WTC11 (cell line): ENCODE results near the gene TMEM154. TPM values are rescaled to one million over a fixed set of nuclear protein-coding genes. Genes with fewer than 3 reads are reported as not detected.

ENCODE experiments used
- ATAC-seq: fragments of 200-7000 bp; cut with Tn5 transposase; 2 replicates; pipeline ENCODE4 v1.10.0; 2021; ENCODE audit warnings: mild to moderate bottlenecking, moderate library complexity
- CTCF ChIA-PET: fragments of 300-600 bp; sonication (Branson Sonifier 250); formaldehyde crosslinking; loops from one replicate; lab custom pipeline; 2021; ENCODE audit warnings: antibody characterized with exemption; lab: Charles Lee
- POLR2A ChIA-PET: fragments of 350-600 bp; sonication (Branson Sonifier 250); formaldehyde crosslinking; loops from one replicate; lab custom pipeline; 2021; ENCODE audit warnings: antibody characterized with exemption; lab: Charles Lee
- DNase-seq: peaks from one replicate; pipeline ENCODE4 v3.0.0; 2021; ENCODE audit warnings: low spot score
- H3K27ac Mint-ChIP-seq: 2 replicates; pipeline ENCODE4 v1.8.0; 2021; ENCODE audit warnings: mixed read lengths
- H3K27me3 Mint-ChIP-seq: 2 replicates; pipeline ENCODE4 v1.8.0; 2021; ENCODE audit warnings: low read depth, mild to moderate bottlenecking, moderate library complexity, mixed read lengths
- H3K36me3 Mint-ChIP-seq: 2 replicates; pipeline ENCODE4 v1.8.0; 2021; ENCODE audit warnings: mixed read lengths
- H3K4me1 Mint-ChIP-seq: 2 replicates; pipeline ENCODE4 v1.8.0; 2022; ENCODE audit warnings: mixed read lengths
- H3K4me3 Mint-ChIP-seq: 2 replicates; pipeline ENCODE4 v1.8.0; 2021; ENCODE audit warnings: mild to moderate bottlenecking, moderate library complexity, mixed read lengths
- H3K9me3 Mint-ChIP-seq: 2 replicates; pipeline ENCODE4 v1.8.0; 2021; ENCODE audit warnings: mixed read lengths
- ATF1 ChIP-seq: sonication (generic); formaldehyde crosslinking; IDR thresholded peaks from 2 replicates; pipeline ENCODE4 v1.8.1; 2023; ENCODE audit warnings: mild to moderate bottlenecking, moderate library complexity, missing genetic modification reagents
- ATF2 ChIP-seq: sonication (generic); formaldehyde crosslinking; IDR thresholded peaks from 2 replicates; pipeline ENCODE4 v1.8.1; 2022; ENCODE audit warnings: low read depth, missing genetic modification reagents, borderline replicate concordance
- CREB1 ChIP-seq: sonication (generic); formaldehyde crosslinking; IDR thresholded peaks from 2 replicates; pipeline ENCODE4 v1.8.0; 2023; ENCODE audit warnings: mild to moderate bottlenecking, missing genetic modification reagents
- ELF4 ChIP-seq: sonication (generic); formaldehyde crosslinking; IDR thresholded peaks from 2 replicates; pipeline ENCODE4 v1.8.1; 2022; ENCODE audit warnings: low read depth, mild to moderate bottlenecking, moderate library complexity, missing genetic modification reagents
- EMX1 ChIP-seq: fragments of 250-450 bp; sonication (Bioruptor Pico); IDR thresholded peaks from 2 replicates; pipeline ENCODE4 v1.8.0; 2021; ENCODE audit warnings: mild to moderate bottlenecking
- FOXJ3 ChIP-seq: sonication (generic); formaldehyde crosslinking; IDR thresholded peaks from 2 replicates; pipeline ENCODE4 v1.9.0; 2021; ENCODE audit warnings: missing genetic modification reagents, mild to moderate bottlenecking, borderline replicate concordance
- FOXK1 ChIP-seq: sonication (generic); formaldehyde crosslinking; IDR thresholded peaks from 2 replicates; pipeline ENCODE4 v1.8.0; 2022; ENCODE audit warnings: mild to moderate bottlenecking, moderate library complexity, missing genetic modification reagents
- FOXP1 ChIP-seq: sonication (generic); formaldehyde crosslinking; IDR thresholded peaks from 2 replicates; pipeline ENCODE4 v1.8.0; 2022; ENCODE audit warnings: missing genetic modification reagents, mild to moderate bottlenecking, moderate library complexity, borderline replicate concordance
- JAZF1 ChIP-seq: fragments of 250-450 bp; sonication (Bioruptor Pico); IDR thresholded peaks from 2 replicates; pipeline ENCODE4 v1.9.0; 2021; ENCODE audit warnings: moderate library complexity, mild to moderate bottlenecking, inconsistent platforms
- MAX ChIP-seq: sonication (generic); formaldehyde crosslinking; IDR thresholded peaks from 2 replicates; pipeline ENCODE4 v1.8.0; 2022; ENCODE audit warnings: mild to moderate bottlenecking, missing genetic modification reagents
- NFATC4 ChIP-seq: fragments of 250-450 bp; sonication (Bioruptor Pico); IDR thresholded peaks from 2 replicates; pipeline ENCODE4 v1.9.0; 2021; ENCODE audit warnings: mild to moderate bottlenecking
- NFE2L1 ChIP-seq: sonication (generic); formaldehyde crosslinking; IDR thresholded peaks from 2 replicates; pipeline ENCODE4 v1.8.1; 2023; ENCODE audit warnings: missing genetic modification reagents
- NR2C2 ChIP-seq: sonication (generic); formaldehyde crosslinking; IDR thresholded peaks from 2 replicates; pipeline ENCODE4 v1.8.0; 2022; ENCODE audit warnings: mild to moderate bottlenecking, missing genetic modification reagents
- OVOL2 ChIP-seq: fragments of 250-450 bp; sonication (Bioruptor Pico); IDR thresholded peaks from 2 replicates; pipeline ENCODE4 v1.9.0; 2021; ENCODE audit warnings: mild to moderate bottlenecking, borderline replicate concordance
- PRDM15 ChIP-seq: sonication (generic); formaldehyde crosslinking; IDR thresholded peaks from 2 replicates; pipeline ENCODE4 v1.8.0; 2022; ENCODE audit warnings: missing genetic modification reagents
- PRRX2 ChIP-seq: fragments of 250-450 bp; sonication (Bioruptor Pico); IDR thresholded peaks from 2 replicates; pipeline ENCODE4 v1.8.0; 2021; ENCODE audit warnings: mild to moderate bottlenecking
- SOX15 ChIP-seq: fragments of 250-450 bp; sonication (Bioruptor Pico); IDR thresholded peaks from 2 replicates; pipeline ENCODE4 v1.9.0; 2021; ENCODE audit warnings: mild to moderate bottlenecking
- TCF7 ChIP-seq: sonication (generic); formaldehyde crosslinking; IDR thresholded peaks from 2 replicates; pipeline ENCODE4 v1.8.0; 2022; ENCODE audit warnings: mild to moderate bottlenecking, low read depth, missing genetic modification reagents, moderate library complexity
- ZNF138 ChIP-seq: sonication (generic); formaldehyde crosslinking; conservative IDR thresholded peaks from 2 replicates; pipeline ENCODE4 v1.8.1; 2022; ENCODE audit warnings: mild to moderate bottlenecking, moderate library complexity, missing genetic modification reagents
- ZNF232 ChIP-seq: sonication (generic); formaldehyde crosslinking; IDR thresholded peaks from 2 replicates; pipeline ENCODE4 v1.8.0; 2022; ENCODE audit warnings: mild to moderate bottlenecking, missing genetic modification reagents
- total RNA-seq: library from RNA; stranded (reverse); gene quantifications from 3 replicates; pipeline ENCODE4 v1.2.3, GENCODE V29; 2021
- TF ChIP-seq, protein P1 (sequence below): fragments of 200-600 bp; IDR thresholded peaks from 2 replicates; pipeline ENCODE4 v1.8.0; 2022; ENCODE audit warnings: antibody characterized with exemption
- TF ChIP-seq, protein P2 (sequence below): sonication (generic); formaldehyde crosslinking; conservative IDR thresholded peaks from 2 replicates; pipeline ENCODE4 v1.8.1; 2022; ENCODE audit warnings: mild to moderate bottlenecking, missing genetic modification reagents
- TF ChIP-seq, protein P3 (sequence below): fragments of 250-450 bp; sonication (Bioruptor Pico); conservative IDR thresholded peaks from 2 replicates; pipeline ENCODE4 v1.9.0; 2021; ENCODE audit warnings: mild to moderate bottlenecking

Gene TMEM154
- total RNA-seq, 1 experiment from 2014 or later: 2.1 TPM

- no peaks in the 10 kb centered on the region for H3K36me3 Mint-ChIP-seq
- ATAC-seq (no peak), DNase-seq (no peak)
- ChIA-PET POLR2A (no interaction called here), CTCF (interaction anchor here (1.5 kb wide), 1 partner anchor 17 kb away, joined by 4 read pairs; no protein-coding TSS in a partner anchor)
- H3K9me3 Mint-ChIP-seq: peaks cover 12% of the 10 kb centered on the region
- H3K4me3 Mint-ChIP-seq: no peak overlapping the region
- peaks cover 19% of the 10 kb centered on the region for H3K4me1 Mint-ChIP-seq
- H3K27me3 Mint-ChIP-seq: peaks cover 8% of the 10 kb centered on the region
- no peak overlapping the region for H3K27ac Mint-ChIP-seq
- TF ChIP-seq NR2C2 (CRISPR knock-in tag) (no peak), TCF7 (CRISPR knock-in tag) (no peak), ELF4 (no peak), NFATC4 (CRISPR knock-in tag) (no peak), ZNF138 (CRISPR knock-in tag) (no peak), PRRX2 (no peak), FOXP1 (CRISPR knock-in tag) (no peak), OVOL2 (CRISPR knock-in tag) (no peak), FOXK1 (CRISPR knock-in tag) (no peak), JAZF1 (CRISPR knock-in tag) (no peak), ZNF232 (CRISPR knock-in tag) (no peak), EMX1 (CRISPR knock-in tag) (no peak), NFE2L1 (CRISPR knock-in tag) (no peak), SOX15 (CRISPR knock-in tag) (no peak), PRDM15 (no peak)
- TF ChIP-seq, protein P1, sequence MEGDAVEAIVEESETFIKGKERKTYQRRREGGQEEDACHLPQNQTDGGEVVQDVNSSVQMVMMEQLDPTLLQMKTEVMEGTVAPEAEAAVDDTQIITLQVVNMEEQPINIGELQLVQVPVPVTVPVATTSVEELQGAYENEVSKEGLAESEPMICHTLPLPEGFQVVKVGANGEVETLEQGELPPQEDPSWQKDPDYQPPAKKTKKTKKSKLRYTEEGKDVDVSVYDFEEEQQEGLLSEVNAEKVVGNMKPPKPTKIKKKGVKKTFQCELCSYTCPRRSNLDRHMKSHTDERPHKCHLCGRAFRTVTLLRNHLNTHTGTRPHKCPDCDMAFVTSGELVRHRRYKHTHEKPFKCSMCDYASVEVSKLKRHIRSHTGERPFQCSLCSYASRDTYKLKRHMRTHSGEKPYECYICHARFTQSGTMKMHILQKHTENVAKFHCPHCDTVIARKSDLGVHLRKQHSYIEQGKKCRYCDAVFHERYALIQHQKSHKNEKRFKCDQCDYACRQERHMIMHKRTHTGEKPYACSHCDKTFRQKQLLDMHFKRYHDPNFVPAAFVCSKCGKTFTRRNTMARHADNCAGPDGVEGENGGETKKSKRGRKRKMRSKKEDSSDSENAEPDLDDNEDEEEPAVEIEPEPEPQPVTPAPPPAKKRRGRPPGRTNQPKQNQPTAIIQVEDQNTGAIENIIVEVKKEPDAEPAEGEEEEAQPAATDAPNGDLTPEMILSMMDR: no peak
Measured at GRCh38 chr4:152723236-152723635, 43.4 kb upstream of the TMEM154 start.

- peaks cover 24% of the 10 kb centered on the region for H3K4me1 Mint-ChIP-seq
- 0 out of 2 replicates have a peak overlapping the region, but pooled peaks have one; percentile 35 for H3K27ac Mint-ChIP-seq
- POLR2A ChIA-PET: no interaction called here
- no peaks in the 10 kb centered on the region for H3K27me3 Mint-ChIP-seq
- peak; percentile 39 for ATAC-seq
- DNase-seq: no peak
- no peak overlapping the region for H3K4me3 Mint-ChIP-seq
- CTCF ChIA-PET: interaction anchor here (0.5 to 1.4 kb wide), 2 partner anchors 14 to 166 kb away, joined by 3 to 14 read pairs; no protein-coding TSS in a partner anchor
- peaks cover 22% of the 10 kb centered on the region for H3K9me3 Mint-ChIP-seq
- H3K36me3 Mint-ChIP-seq: peaks cover 10% of the 10 kb centered on the region
- TF ChIP-seq, protein P1: no peak
- TF ChIP-seq ATF1 (CRISPR knock-in tag): no peak
- no peak for TF ChIP-seq CREB1 (CRISPR knock-in tag)
- TF ChIP-seq MAX (CRISPR knock-in tag): no peak
- no peak for TF ChIP-seq ATF2
- no peak for TF ChIP-seq NFE2L1 (CRISPR knock-in tag)
- TF ChIP-seq, protein P2, sequence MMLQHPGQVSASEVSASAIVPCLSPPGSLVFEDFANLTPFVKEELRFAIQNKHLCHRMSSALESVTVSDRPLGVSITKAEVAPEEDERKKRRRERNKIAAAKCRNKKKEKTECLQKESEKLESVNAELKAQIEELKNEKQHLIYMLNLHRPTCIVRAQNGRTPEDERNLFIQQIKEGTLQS (CRISPR knock-in tag): no peak
- TF ChIP-seq, protein P3, sequence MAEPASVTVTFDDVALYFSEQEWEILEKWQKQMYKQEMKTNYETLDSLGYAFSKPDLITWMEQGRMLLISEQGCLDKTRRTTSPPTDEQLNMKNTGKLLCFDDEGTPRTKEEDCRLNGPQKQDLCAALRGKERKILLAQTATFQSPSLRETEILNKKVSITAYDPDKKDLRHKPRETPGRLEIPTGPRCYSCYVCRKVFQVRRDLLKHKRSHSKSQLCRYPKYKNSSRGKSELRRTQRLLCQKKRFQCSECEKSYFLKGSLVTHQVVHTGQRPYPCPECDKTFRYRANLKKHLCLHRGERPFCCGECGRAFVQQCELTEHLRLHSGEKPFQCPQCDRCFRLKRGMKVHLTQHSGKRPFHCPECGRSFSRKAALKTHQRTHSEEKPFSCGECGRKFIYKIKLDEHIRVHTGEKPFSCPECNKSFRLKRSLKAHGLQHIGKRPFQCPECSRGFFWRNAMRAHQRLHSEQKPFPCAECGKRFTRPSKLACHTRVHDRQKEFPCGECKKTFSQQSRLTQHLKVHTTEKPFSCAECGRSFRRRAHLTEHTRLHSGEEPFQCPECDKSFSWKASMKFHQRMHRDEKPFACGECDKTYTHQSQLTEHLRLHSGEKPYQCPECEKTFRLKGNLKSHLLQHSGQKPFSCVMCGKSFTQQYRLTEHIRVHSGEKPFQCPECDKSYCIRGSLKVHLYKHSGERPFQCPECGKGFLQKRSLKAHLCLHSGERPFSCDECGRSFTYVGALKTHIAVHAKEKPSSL: no peak
- no peak for TF ChIP-seq FOXJ3 (CRISPR knock-in tag)
Measured at GRCh38 chr4:152719801-152720556, 40.2 kb upstream of the TMEM154 start.
